ENCODE data around the gene DCHS2.
A peak's percentile ranks its signal among the peaks of the same experiment; 100 is the strongest.

Gene DCHS2

DNA sequence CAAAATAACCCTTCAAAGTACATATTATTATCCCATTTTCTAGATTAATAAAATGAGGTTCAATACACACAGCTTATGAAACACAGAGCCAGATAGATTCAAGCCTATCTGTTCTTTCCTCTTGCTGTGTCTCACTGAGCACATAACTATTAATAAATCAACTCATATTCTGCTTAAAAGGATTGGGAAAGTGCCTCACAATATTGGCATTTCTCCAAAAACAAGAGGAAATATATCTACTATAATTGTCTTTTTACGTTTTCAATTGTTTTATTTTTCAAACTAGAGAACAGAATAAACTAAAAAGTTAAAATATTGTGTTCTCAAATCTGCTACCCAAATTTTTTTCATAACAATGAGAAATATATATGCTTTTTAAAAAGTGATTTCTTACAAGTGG is 15.8 kb downstream of the DCHS2 start:
- Histone ChIP-seq H3K27me3 (ENCODE audit: low read depth) (no peaks in the 10 kb centered on the region), H3K4me3 (no peak overlapping the region), H3K36me3 (replicated peaks) (no peaks in the 10 kb centered on the region), H3K4me1 (peaks cover 41% of the 10 kb centered on the region), H3K9me3 (no peaks in the 10 kb centered on the region)
- no peak for DNase-seq (ENCODE audit: low spot score in 2 of 2)
- in situ Hi-C loops (cut with MboI; ENCODE audit: low sequenced_read_pairs), result no loop called here

DNA sequence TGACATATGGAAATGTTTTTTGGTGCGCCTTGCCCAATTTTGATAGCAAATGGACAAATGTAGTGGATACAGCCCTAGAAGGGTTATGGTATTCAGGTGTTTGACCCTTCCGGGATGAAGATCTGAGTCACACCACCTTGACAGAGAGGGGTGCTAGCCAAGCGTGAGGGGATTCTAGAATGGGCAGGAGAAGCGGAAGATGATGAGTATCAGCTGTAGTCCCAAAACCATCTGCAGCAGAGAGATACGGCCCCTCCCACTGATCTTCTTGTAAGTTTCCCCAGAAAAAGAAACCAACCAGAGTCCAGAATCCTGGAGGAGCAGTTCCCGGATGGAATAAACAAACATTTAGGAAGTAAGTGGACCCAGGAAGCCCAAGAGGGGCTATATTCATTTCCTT is 18.1 kb downstream of the DCHS2 start:
- Histone ChIP-seq H3K36me3 (replicated peaks) (no peaks in the 10 kb centered on the region), H3K27me3 (ENCODE audit: low read depth) (no peaks in the 10 kb centered on the region), H3K4me1 (peaks cover 33% of the 10 kb centered on the region), H3K9me3 (no peaks in the 10 kb centered on the region), H3K4me3 (no peak overlapping the region)
- in situ Hi-C loops (cut with MboI; ENCODE audit: low sequenced_read_pairs), result no loop called here
- no peak for DNase-seq (ENCODE audit: low spot score in 2 of 2)

DNA sequence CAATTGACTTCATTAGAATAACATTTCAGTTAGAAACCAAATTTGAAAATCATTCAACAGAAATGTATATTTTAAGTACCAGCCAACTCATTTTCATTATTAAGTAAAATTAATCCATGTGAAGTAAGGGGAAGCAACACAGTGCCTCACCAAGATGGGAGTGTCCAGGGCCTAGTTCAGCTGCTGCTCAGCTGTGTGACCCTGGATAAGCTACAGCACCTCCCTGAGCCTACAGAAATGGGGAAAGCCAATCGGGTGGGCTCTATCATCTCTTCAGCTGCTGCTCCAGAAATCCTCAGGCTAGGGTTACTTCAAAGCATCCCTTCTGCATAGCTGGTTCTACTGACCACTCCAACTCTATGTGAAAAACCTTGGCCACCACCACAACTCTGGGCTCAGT is 18.7 kb downstream of the DCHS2 start:
- in situ Hi-C loops (cut with MboI; ENCODE audit: low sequenced_read_pairs), result no loop called here
- H3K9me3 ChIP-seq, result no peaks in the 10 kb centered on the region
- no peak for DNase-seq (ENCODE audit: low spot score in 2 of 2)
- H3K27me3 ChIP-seq (ENCODE audit: low read depth), result no peaks in the 10 kb centered on the region
- no peak overlapping the region for H3K4me3 ChIP-seq
- no peaks in the 10 kb centered on the region for H3K36me3 ChIP-seq (replicated peaks)
- peaks cover 33% of the 10 kb centered on the region for H3K4me1 ChIP-seq

DNA sequence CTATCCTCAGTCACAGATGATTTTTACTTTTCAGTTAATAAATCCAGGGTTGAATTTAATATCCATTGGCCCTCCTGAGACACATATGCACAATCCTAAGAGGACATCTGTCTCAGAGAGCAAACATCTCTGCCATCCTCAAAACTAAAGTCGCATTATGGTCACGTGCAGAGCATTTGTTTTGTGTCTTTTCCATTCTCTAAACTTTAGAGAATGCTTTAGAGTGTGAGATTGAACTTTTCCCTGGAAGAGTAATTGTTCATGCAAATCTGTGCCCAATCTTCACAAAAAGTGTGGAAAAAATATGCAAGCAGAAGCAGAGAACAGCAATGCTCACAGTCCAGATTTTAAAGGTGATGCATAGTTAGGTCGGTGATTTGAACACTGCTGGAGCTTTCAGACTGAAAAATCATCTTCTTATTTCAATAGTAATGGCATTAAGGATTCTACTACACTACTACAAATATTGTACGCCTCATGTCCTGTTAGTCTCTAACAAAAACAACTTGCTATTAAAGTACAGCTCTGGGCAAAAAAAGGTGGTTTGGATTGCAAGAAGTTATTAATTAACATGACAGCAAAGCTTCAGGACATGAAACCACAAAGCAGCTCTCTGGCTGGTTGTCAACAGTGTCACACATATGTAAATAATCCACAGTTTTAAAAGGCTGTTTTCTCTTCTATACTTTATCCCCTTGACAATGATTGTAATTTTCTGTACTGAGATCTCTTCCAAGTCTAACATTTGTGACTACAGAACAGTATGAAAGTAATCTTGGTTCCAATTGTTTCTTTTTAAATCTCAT is 19.9 kb downstream of the DCHS2 start:
- Histone ChIP-seq H3K27me3 (ENCODE audit: low read depth) (no peaks in the 10 kb centered on the region), H3K4me3 (no peak overlapping the region)
- in situ Hi-C loops (cut with MboI; ENCODE audit: low sequenced_read_pairs), result no loop called here

DNA sequence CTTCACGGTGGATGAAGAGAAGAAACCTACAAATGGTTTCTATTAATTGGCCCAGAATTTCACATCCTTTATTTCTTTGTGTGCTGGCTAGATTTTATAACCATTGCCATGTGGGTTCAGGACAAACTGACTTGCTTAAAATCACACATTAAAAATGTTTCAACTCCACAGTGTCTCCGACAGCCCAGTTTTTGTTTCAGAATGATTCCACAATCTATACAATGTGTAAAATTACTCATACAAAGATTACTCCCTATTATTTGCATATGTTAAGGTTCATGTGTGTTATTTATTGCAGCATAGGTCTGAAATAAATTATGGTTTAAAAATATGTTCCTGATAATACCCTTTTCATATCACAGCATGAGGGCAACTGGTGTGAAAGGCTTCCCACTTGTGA is 20.6 kb downstream of the DCHS2 start:
- Histone ChIP-seq H3K4me3 (no peak overlapping the region), H3K9me3 (no peaks in the 10 kb centered on the region), H3K4me1 (peaks cover 31% of the 10 kb centered on the region), H3K36me3 (replicated peaks) (no peaks in the 10 kb centered on the region), H3K27me3 (ENCODE audit: low read depth) (no peaks in the 10 kb centered on the region)
- no peak for DNase-seq (ENCODE audit: low spot score in 2 of 2)
- in situ Hi-C loops (cut with MboI; ENCODE audit: low sequenced_read_pairs), result no loop called here

More for the DNA sequence above, 19.9 kb downstream of the DCHS2 start:
- DNase-seq (ENCODE audit: low spot score in 2 of 2), result peak; percentile 66 to 91
- Histone ChIP-seq H3K4me1 (peaks cover 33% of the 10 kb centered on the region), H3K9me3 (no peaks in the 10 kb centered on the region), H3K36me3 (replicated peaks) (no peaks in the 10 kb centered on the region)

DNA sequence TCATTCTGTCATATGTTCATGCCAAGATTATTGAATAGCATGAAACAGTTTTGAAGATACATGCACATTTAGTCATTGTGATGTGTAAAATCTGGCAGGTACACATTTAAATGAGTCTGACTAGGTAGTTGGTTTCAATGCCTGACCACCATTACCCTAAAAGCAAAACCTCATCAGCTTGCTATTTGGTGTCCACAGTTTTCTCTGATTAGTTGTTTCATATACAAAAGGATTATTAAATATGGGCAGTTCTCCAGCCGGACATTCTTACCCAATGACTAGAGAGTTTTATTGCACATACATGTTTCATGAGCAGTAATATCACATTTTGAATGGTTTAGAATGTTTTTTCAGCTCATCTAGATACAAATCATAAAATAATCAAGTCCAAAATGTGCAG is 23.7 kb downstream of the DCHS2 start:
- DNase-seq (ENCODE audit: low spot score in 2 of 2), result no peak
- peaks cover 33% of the 10 kb centered on the region for H3K4me1 ChIP-seq
- no peak overlapping the region for H3K4me3 ChIP-seq
- no peaks in the 10 kb centered on the region for H3K9me3 ChIP-seq
- no peaks in the 10 kb centered on the region for H3K36me3 ChIP-seq (replicated peaks)
- in situ Hi-C loops (cut with MboI; ENCODE audit: low sequenced_read_pairs), result no loop called here
- no peaks in the 10 kb centered on the region for H3K27me3 ChIP-seq (ENCODE audit: low read depth)

DNA sequence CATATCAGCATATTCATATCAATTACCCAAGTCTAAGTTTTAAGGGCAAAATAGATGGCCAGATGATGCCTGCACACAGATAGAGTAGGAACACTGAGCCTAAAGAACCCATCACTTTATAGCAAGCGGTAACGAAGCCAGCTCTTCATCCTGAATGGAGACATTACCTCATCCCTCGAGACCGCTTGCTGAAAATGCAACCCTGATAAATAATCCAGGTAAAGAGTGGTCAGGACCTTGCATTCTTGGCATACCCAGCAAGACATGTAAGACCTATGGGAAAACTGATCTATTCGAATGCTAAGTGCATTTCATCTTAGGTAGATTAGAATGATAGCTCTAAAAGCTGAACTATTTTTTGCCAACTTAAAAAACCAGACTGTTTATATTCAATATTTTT is 25.3 kb downstream of the DCHS2 start:
- DNase-seq (ENCODE audit: low spot score in 2 of 2), result no peak
- H3K27me3 ChIP-seq (ENCODE audit: low read depth), result no peaks in the 10 kb centered on the region
- in situ Hi-C loops (cut with MboI; ENCODE audit: low sequenced_read_pairs), result no loop called here
- no peak overlapping the region for H3K4me3 ChIP-seq
- no peaks in the 10 kb centered on the region for H3K36me3 ChIP-seq (replicated peaks)
- no peaks in the 10 kb centered on the region for H3K9me3 ChIP-seq
- peaks cover 23% of the 10 kb centered on the region for H3K4me1 ChIP-seq

DNA sequence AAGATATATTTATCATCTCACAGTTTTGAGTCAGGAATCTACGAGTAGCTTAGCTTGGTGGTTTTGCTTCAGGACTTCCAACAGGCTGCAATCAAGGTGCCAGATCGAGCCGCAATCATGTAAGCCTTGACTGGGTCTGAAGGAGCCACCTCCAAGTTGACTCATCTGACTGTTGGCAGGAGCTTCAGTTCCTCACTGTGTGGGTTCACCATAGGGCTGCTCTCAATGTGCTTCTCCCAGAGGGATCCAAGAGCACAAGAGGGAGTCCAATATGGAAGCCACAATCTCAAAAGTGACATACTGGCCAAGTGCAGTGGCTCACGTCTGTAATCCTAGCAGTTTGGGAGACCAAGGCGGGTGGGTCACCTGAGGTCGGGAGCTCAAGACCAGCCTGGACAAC is 26.5 kb downstream of the DCHS2 start:
- H3K9me3 ChIP-seq, result no peaks in the 10 kb centered on the region
- in situ Hi-C loops (cut with MboI; ENCODE audit: low sequenced_read_pairs), result no loop called here
- no peak overlapping the region for H3K4me3 ChIP-seq
- no peaks in the 10 kb centered on the region for H3K36me3 ChIP-seq (replicated peaks)
- H3K4me1 ChIP-seq, result peaks cover 17% of the 10 kb centered on the region
- H3K27me3 ChIP-seq (ENCODE audit: low read depth), result no peaks in the 10 kb centered on the region
- DNase-seq (ENCODE audit: low spot score in 2 of 2), result no peak

DNA sequence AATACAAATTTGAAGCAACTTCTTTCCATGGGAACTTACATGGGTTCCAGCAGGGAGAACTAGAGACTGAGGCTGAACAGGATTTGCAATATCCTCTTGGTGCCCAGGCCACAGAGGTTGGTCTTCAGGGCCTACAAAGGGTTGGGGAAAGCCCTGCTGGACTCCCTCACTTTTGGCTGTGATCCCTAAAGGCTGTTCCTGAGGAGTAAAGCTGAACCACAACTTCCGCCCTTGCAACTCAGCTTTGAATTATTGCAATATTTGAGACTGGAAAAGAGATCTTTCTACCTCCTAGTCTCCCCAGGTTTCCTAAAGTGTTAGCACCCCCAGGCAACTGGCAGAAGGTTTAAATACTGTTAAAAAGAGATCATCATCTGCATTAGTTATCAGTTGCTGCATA is 26.9 kb downstream of the DCHS2 start:
- Histone ChIP-seq H3K4me1 (peaks cover 17% of the 10 kb centered on the region), H3K4me3 (no peak overlapping the region), H3K9me3 (no peaks in the 10 kb centered on the region), H3K27me3 (ENCODE audit: low read depth) (no peaks in the 10 kb centered on the region), H3K36me3 (replicated peaks) (no peaks in the 10 kb centered on the region)
- in situ Hi-C loops (cut with MboI; ENCODE audit: low sequenced_read_pairs), result no loop called here
- DNase-seq (ENCODE audit: low spot score in 2 of 2), result no peak

DNA sequence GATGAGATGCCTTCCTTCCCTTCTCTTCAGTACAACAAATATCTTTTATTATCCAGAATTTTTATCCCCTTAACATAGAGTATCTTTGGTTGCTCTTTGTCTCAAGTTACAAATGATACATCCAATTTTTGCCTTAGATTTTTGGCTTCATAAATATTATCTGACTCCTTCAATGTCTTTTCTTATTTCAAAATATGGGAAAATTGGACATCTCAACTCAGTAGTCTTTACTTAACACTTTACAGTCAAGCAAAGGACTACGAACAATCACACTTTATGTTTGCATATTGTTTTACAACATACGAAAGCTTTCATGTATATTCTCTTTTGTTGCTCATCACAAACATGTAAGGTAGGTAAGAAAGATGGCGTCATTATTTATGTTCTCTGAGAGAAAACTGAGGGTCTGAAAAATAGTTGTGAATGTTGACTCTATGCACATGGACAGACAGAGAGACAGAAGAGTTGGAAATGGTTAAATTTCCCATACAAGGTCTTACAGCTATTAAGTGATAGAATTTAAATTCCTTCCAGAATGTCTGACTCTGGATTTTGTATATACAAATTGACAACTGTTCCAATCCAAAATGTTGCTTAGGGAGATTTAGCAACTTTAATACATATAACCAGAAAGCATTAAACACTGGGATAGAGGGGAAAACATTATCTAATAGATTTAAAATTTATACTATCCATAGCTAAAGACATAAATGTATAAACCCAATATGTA is 29.4 kb downstream of the DCHS2 start:
- Histone ChIP-seq H3K9me3 (no peaks in the 10 kb centered on the region), H3K4me3 (no peak overlapping the region), H3K27me3 (ENCODE audit: low read depth) (no peaks in the 10 kb centered on the region), H3K36me3 (replicated peaks) (no peaks in the 10 kb centered on the region), H3K4me1 (peaks cover 17% of the 10 kb centered on the region)
- in situ Hi-C loops (cut with MboI; ENCODE audit: low sequenced_read_pairs), result no loop called here
- no peak for DNase-seq (ENCODE audit: low spot score in 2 of 2)

DNA sequence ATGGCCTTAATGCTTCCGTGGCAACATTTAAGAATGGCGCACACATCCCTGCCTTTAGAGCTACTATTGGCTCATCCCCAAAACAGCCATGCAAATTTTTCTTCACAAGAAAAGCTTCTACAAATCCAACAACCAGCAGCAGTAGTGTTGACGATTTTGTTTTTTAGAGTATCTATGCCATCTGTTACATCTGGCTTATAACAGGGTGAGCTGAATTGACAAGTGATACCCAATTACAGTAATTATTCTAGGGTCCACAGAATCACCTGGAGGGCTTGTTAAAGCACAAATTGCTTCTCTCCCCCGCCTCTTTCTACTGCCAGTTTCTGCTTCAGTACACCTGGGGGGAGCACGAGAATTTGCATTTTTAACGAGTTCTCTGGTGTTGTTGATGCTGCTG is 34.1 kb downstream of the DCHS2 start:
- Histone ChIP-seq H3K9me3 (no peaks in the 10 kb centered on the region), H3K4me3 (no peak overlapping the region), H3K36me3 (replicated peaks) (no peaks in the 10 kb centered on the region), H3K27me3 (ENCODE audit: low read depth) (no peaks in the 10 kb centered on the region), H3K4me1 (no peaks in the 10 kb centered on the region)
- in situ Hi-C loops (cut with MboI; ENCODE audit: low sequenced_read_pairs), result no loop called here
- DNase-seq (ENCODE audit: low spot score in 2 of 2), result no peak

DNA sequence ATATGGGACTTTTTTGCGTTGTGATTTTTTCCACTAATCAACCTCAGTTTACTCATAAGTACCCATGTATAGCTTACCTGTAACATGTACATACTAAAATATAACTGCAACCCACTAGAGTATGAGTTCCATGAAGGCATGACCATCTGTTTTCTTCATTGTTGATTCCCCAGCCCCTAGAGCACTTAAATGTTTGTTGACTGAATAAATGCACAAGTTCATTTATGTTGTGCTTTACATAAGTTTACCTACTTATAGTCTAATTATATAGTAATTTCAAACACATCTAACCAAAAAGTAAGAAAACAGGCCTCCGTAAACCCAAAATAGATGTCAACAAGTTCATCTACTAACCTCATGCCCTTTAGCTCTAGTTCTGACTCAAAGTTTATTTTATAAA is 34.7 kb downstream of the DCHS2 start:
- H3K4me3 ChIP-seq, result no peak overlapping the region
- H3K27me3 ChIP-seq (ENCODE audit: low read depth), result no peaks in the 10 kb centered on the region
- H3K9me3 ChIP-seq, result no peaks in the 10 kb centered on the region
- H3K4me1 ChIP-seq, result no peaks in the 10 kb centered on the region
- no peak for DNase-seq (ENCODE audit: low spot score in 2 of 2)
- H3K36me3 ChIP-seq (replicated peaks), result no peaks in the 10 kb centered on the region
- in situ Hi-C loops (cut with MboI; ENCODE audit: low sequenced_read_pairs), result no loop called here

DNA sequence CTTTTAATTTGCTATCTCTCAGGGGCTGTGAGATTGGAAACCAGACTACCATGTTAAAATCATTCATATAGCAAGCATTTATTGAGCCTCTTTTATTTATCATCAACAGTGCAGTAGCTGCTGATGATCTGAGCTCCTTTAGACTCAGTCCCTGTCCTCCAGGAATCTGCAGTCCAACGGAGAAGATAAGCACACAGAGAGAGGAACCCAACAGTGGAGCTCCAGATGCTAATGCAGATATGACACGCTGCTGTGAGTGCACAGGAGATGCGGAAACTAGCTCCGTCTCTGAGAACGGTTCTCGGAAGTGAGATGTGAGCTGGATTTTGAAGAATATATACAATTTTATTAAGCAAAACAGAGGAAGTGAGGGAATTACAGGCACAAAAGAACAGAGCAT is 35.4 kb downstream of the DCHS2 start:
- H3K4me1 ChIP-seq, result no peaks in the 10 kb centered on the region
- in situ Hi-C loops (cut with MboI; ENCODE audit: low sequenced_read_pairs), result no loop called here
- DNase-seq (ENCODE audit: low spot score in 2 of 2), result no peak

DNA sequence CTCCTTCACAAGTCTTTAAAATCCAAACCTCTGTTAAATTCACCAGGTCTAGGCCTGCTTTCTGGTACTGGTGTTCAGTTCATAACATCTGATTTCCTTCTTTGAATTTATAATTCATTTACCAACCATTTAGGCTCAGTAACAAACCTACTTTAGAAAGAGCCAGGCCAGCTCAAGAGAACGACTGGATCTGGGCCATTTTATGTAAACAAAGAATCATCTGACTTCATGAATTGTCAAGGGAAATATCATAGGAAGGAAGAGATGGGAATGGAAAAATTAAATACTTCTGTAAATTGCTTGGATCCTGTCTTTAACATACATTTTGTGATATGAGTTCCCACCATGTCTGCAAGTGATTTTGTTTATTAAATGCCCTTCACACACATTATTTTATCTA is 36.5 kb downstream of the DCHS2 start:
- in situ Hi-C loops (cut with MboI; ENCODE audit: low sequenced_read_pairs), result no loop called here
- H3K4me1 ChIP-seq, result no peaks in the 10 kb centered on the region
- H3K4me3 ChIP-seq, result no peak overlapping the region
- no peaks in the 10 kb centered on the region for H3K27me3 ChIP-seq (ENCODE audit: low read depth)
- H3K9me3 ChIP-seq, result no peaks in the 10 kb centered on the region
- no peaks in the 10 kb centered on the region for H3K36me3 ChIP-seq (replicated peaks)
- no peak for DNase-seq (ENCODE audit: low spot score in 2 of 2)

More for the DNA sequence above, 35.4 kb downstream of the DCHS2 start:
- H3K27me3 ChIP-seq (ENCODE audit: low read depth), result no peaks in the 10 kb centered on the region
- no peaks in the 10 kb centered on the region for H3K9me3 ChIP-seq
- H3K36me3 ChIP-seq (replicated peaks), result no peaks in the 10 kb centered on the region
- no peak overlapping the region for H3K4me3 ChIP-seq

Measured in HAP-1 (cell line).